Measurements from ENCODE around the gene OTOGL.

Gene OTOGL

DNA sequence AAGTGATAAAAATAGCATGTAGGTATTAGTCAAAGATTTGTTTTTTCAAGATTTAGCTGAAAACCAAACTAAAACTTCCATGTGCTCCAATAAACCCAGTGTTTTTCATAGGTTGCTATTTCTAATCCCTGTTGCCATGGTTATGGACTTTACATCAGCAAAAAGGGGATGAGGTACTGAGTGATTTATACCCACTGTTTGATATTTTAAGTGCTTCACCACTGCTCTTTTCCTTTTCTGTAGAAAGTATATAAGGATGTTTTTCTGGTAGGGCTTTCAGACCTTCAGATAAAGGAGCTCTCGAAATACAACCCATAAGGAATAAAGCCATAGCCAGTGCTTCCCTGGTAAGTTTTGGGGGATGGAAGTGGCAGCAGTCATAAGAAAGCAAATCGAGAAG lies at the start of gene OTOGL:
Gene OTOGL, plus strand, starts transcription at position 279 of the 400 bp plus-strand sequence. CDS start 109,895 bp downstream, outside the sequence.
- TF ChIP-seq, protein P1, sequence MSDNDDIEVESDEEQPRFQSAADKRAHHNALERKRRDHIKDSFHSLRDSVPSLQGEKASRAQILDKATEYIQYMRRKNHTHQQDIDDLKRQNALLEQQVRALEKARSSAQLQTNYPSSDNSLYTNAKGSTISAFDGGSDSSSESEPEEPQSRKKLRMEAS (IDR thresholded peaks at IDR 0.05; ENCODE audit: low read depth, low read length): no peak
- TF ChIP-seq CTCF (IDR thresholded peaks at IDR 0.05; ENCODE audit: low read depth, low read length) (no peak), MYC (IDR thresholded peaks at IDR 0.05; ENCODE audit: low read depth, low read length) (no peak), POLR2A (IDR thresholded peaks at IDR 0.05; ENCODE audit: extremely low read depth, insufficient read length) (no peak)
- H3K4me3 ChIP-seq (ENCODE audit: low read depth, low read length): no peak within 1 kb of the TSS
- DNase-seq (ENCODE audit: low read depth): no peak

DNA sequence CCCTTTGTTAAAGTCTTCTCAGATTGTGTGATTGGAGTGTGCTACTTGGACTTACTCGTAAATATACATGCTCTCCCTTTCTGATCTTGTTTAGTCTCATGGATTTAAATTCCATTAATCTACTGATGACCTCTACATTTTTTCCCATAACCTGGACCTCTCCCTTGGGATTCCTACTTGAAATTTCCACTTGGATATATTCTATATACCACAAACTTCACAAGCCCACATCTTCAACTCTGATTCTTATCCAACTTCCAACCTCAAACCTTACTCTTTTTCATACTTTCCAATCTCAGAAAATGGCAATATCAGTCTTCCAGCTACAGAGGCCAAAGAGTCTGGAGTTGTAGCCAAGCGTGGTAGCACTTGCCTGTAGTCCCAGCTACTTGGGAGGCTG lies 49.1 kb upstream of the OTOGL start:
- TF ChIP-seq MYC (IDR thresholded peaks at IDR 0.05; ENCODE audit: low read depth, low read length) (no peak), CTCF (IDR thresholded peaks at IDR 0.05; ENCODE audit: low read depth, low read length) (no peak), POLR2A (IDR thresholded peaks at IDR 0.05; ENCODE audit: extremely low read depth, insufficient read length) (no peak)
- TF ChIP-seq, protein P1 (IDR thresholded peaks at IDR 0.05; ENCODE audit: low read depth, low read length): no peak
- DNase-seq (ENCODE audit: low read depth): no peak
- H3K4me3 ChIP-seq (ENCODE audit: low read depth, low read length): no peak overlapping the region

- no peak overlapping the region for H3K4me3 ChIP-seq (ENCODE audit: low read depth, low read length)
- TF ChIP-seq CTCF (IDR thresholded peaks at IDR 0.05; ENCODE audit: low read depth, low read length): no peak
- no peak for DNase-seq (ENCODE audit: low read depth)
Observed at GRCh38 chr12:80053051-80053790, 46.1 kb upstream of the OTOGL start.

- TF ChIP-seq CTCF (IDR thresholded peaks at IDR 0.05; ENCODE audit: low read depth, low read length) (no peak), MYC (IDR thresholded peaks at IDR 0.05; ENCODE audit: low read depth, low read length) (no peak), POLR2A (IDR thresholded peaks at IDR 0.05; ENCODE audit: extremely low read depth, insufficient read length) (no peak)
- TF ChIP-seq, protein P1 (IDR thresholded peaks at IDR 0.05; ENCODE audit: low read depth, low read length): no peak
Observed at GRCh38 chr12:80056232-80056631, 43.1 kb upstream of the OTOGL start.

DNA sequence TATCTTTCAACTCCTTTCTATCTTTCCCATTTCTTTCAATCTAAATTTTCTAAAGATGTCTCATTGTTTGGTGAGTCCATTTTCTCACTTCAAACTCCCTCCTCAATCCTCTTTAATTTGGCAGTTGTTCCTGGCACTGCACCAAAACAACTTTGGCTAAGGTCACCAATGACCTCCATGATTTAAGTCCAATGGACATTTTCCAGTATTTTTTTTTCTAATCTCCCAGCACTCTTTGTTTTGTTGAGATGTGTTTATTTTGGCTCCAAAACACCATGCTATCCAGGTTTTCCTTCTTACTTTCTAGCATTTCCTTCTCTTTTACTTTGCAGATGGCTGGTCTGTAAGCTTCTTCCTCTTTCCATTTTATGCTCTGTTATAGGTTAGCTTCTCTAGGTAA lies 42.5 kb upstream of the OTOGL start:
- no peak for DNase-seq (ENCODE audit: low read depth)
- H3K4me3 ChIP-seq (ENCODE audit: low read depth, low read length): no peak overlapping the region
- TF ChIP-seq CTCF (IDR thresholded peaks at IDR 0.05; ENCODE audit: low read depth, low read length): no peak
- TF ChIP-seq, protein P1 (IDR thresholded peaks at IDR 0.05; ENCODE audit: low read depth, low read length): no peak
- no peak for TF ChIP-seq POLR2A (IDR thresholded peaks at IDR 0.05; ENCODE audit: extremely low read depth, insufficient read length)
- TF ChIP-seq MYC (IDR thresholded peaks at IDR 0.05; ENCODE audit: low read depth, low read length): no peak

More at GRCh38 chr12:80056232-80056631, 43.1 kb upstream of the OTOGL start:
- DNase-seq (ENCODE audit: low read depth): no peak
- H3K4me3 ChIP-seq (ENCODE audit: low read depth, low read length): no peak overlapping the region
